Measurements from ENCODE around the gene RAB26.
"Not testable (repeated sequence)": the region's sequence is repeated elsewhere in the genome, so short reads cannot be mapped to it uniquely, and the experiment has no call there.

RAB26 gene

GRCh38 chr16:2147981-2148671, at the start of gene RAB26:
RAB26 (plus strand) TSS chr16:2148625; CDS start chr16:2148784, 159 bp downstream.
- DNase-seq: peak; percentile 99

- not testable (repeated sequence) for DNase-seq
These were observed 46.8 kb upstream of the RAB26 start for GRCh38 chr16:2101581-2101980.

DNA sequence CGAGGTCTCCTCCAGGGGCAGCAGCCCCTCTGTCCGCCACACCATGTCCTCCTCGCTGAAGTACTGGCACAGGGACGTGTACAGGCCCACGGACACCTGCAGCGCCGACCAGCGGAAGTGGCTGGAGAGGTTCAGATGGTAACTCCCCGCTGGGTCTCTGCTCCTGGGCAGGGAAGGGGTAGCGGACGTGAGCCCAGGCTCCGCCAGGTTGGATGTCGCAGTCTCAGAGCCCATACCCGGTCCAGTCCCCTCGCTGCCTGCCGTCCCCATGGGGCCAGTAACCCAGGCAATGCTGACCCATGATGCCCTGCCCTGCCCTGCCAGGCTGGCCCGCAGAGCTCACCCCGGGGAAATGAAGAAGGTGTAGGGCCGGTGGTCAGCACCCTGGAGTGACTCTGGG, 46.0 kb upstream of the RAB26 start:
- no peak for DNase-seq

DNA sequence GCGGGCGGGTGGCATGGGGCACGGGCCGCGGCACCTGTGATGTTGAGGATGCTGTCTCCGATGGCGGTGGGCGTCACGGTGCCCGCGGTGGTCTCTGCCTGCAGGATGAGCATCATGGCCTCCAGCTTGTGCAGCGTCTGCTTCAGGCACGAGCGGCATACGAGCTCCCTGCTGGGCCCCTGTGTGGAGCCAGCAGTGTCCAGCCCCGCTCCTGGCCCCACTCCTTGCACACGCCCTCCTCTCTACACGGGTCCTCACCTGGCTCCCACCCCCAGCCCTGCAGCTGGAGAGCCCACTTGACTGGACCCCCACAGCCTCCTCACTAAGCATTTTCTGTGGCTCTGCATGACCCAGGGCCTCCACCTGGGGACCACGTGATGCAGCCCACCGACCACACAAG, 44.0 kb upstream of the RAB26 start:
- not testable (repeated sequence) for DNase-seq

- DNase-seq: not testable (repeated sequence)
These were observed 43.1 kb upstream of the RAB26 start for GRCh38 chr16:2105291-2105690.

DNA sequence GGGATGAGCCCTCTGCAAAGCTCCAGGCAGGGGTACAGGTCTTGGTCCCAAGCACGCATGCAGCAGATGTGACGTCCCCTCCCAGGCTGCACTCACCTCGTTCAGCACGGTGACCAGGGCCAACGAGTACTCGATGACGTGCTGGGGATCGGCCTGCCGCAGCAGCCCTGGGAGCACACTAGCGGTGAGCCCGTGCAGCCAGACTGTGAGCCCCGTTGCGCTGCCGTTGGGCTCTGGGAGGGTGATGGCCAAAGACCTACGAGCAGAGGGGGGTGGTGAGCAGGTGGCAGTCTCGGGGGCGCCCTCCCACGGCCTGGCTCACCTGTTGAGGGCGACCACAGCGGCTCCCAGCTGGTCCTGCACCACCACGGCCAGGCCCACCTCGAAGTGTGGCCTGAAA, 42.7 kb upstream of the RAB26 start:
- DNase-seq: not testable (repeated sequence)

DNA sequence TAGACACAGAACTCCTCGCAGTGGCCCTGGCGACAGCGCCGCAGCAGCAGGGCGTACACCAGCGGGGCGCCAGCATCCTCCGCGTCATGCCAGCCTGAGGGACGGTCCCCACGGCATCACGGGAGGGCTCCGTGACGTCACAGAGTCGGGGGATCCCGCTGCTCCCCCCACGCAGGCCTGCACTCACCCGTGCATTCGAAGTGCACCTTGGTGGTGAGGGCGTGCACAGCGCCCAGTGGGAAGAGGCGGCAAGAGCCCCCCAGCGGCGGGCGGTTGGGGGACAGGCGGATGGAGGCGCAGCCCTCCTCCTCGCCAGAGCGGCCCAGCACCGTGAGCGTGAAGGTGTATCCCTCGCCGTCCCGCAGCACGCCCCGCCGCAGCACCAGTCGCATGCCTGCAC, 42.2 kb upstream of the RAB26 start:
- not testable (repeated sequence) for DNase-seq

DNA sequence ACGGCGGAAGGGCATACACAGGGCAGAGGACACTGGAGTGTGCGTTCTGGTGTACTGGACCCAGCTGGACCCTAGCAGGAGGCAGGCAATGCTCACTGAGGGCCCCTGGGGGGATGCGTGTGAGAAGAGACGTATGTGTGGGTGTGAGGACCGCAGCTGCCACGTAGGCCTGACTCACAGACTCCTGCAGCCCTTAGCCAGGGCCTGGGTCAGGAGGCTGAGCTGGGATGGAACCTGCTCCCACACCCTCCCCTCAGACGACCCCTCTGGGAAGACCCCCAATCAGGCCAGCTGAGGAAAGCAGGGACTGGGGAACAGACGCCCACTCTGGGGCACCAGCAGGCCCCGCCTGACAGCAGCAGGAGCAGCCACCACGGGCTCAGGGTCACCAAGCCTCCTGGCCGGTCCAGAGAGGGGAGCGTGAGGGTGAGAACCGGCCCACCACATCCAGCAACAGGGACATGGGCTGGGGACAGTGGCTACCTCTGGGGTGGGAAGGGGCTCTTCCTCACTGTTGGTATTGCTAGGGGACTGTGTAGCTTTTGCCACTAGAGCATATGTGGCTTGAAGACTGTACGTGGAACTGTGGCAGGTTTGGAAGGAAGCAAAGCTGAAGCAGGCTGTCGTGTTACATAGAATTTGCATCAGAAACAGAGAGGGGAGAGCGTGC, 41.2 kb upstream of the RAB26 start:
- DNase-seq: not testable (repeated sequence)

DNA sequence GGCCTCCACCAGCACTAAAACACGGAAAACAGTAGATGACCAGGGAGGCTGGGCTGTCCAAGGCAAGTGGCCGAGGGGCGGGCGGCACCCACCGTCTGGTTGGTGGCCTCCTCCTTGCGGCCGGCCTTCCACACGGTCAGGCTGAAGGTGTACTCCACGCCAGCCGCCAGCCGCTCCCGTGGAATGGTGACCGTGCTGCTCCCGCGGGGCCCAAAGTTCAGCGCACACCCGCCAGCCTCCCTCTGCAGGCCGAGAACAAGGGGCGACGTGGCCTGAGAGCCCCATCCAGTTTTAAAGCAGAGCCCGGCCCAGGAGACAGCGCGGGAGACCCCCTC, 40.7 kb upstream of the RAB26 start:
- not testable (repeated sequence) for DNase-seq

DNA sequence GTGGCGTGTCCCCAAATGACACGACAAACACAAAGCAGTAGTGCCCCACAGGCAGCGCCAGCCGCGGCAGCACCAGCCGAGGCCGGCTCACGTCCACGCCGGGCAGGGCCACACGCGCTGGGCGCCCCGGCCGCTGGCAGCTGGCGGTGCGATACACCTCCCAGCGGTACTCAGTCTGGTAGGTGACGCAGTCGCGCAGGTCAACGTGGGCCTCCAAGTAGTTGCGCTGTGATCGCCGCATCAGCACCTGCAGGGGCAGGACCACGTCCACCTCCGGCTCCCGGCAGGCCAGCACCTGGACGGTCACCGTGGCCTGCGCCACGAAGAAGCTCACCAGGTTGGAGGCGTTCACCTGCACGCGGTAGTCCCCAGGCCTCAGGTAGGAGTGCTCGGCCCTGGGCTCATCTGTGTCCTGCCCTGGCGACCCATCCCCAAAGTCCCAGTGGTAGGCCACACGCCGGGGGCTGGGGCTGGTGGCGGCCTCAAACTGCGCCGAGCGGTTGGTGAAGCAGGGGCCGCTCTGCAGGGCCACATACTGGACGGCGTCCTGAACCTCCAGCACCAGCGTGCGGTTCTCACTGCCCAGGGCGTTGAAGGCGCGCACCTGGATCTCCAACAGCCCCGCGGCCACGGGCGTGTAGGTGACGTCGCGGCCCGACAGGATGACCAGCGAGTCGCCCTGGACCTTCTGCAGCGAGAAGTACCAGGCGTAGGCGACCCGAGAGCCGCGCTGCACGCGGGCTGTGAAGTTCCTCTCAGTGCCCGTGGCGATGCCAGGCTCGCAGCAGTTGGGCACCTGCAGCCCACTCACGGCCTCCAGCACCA, 39.8 kb upstream of the RAB26 start:
- not testable (repeated sequence) for DNase-seq

DNA sequence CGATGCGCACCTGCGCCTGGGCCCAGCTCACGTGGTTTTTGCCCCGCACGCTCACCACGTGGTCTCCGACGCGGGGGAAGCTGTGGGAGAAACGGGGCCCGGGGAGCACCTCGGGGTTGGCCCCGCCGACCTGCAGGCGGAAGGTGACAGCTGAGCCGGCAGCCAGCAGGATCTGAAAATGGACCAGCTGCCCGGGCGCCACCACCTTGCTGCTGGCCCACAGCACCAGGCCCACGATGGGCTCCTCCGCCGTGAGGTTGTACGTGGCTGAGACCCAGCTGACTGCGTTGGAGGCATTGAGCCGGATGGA, 39.2 kb upstream of the RAB26 start:
- DNase-seq: not testable (repeated sequence)

DNA sequence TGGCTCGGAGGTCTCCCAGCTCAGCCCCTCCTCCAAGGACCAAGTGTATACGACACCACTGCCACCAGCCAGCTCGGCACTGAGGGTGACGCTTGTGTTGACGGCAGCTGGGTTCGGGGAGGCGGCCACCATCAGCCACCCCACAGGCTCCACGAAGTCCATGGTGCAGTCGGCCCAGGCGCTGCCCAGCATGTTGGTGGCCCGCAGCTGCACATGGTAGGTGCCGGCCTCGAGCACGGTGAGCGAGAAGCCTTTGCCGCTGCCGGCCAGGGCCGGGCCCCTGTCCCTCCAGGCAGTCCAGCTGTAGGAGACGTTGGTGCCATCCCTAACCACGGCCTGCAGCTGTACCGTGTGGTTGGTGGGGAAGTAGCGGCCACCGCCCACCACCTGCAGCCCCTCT, 38.6 kb upstream of the RAB26 start:
- DNase-seq: not testable (repeated sequence)

DNA sequence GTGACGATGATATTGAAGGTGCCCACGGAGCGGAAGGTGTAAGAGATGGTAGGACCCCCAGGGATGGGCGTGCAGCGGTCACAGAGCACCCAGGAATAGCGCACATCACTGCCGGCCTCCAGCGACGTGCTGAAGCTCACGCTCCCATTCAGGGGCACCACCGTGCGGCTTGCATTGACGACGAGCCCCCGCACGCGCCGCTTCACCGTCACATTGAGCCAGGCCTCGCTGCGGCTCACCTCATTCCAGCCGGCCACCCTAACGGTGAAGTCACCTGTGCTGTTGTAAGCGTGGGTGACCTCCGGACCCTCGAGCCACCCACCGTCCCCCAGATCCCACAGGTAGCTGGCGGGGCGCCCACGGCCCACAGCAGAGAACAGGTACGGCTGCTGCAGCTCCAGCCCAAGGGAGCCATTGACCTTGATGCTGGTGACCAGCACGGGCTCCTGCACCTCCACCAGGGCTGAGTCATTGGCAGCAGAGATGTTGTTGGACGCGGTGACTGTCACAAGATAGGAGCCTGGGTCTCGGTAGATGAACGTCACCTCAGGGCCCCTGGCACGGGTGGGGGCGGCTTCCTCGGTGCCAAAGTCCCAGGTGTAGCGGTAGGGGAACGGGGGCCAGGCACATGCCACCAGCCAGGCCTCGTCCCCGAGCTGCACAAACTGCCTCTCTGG, 38.0 kb upstream of the RAB26 start:
- DNase-seq: not testable (repeated sequence)

- not testable (repeated sequence) for DNase-seq
These were observed 37.4 kb upstream of the RAB26 start for GRCh38 chr16:2111009-2111353.

GRCh38 chr16:2111412-2112335, 36.8 kb upstream of the RAB26 start:
- DNase-seq: not testable (repeated sequence)

DNA sequence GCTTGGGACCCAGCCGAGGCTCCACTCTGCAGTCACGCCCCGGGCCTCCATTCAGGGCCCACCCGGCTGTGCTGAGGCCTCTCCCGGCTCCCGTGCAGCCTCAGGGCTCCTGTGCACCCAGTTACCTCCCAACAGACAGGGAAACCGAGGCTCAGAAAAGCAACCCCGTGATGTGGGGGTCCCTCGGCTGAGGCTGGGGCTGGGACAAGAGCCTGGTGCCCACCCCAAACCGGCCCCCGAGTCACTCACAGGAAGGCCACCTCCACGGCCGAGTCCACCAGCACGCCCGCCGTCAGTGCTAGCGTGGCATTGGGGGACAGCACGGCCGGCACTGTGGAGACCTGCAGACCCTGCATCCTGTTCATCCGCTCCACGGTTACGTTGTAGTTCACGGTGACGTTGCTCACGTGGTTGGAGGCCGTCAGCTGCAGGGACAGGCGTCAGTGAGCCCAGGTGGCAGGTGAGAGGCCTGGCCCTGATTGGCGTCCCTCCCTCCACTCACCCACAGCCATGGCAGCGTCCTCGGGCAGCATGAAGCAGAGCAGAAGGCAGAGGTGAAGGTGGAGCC, 35.8 kb upstream of the RAB26 start:
- not testable (repeated sequence) for DNase-seq

- DNase-seq: not testable (repeated sequence)
These were observed 34.2 kb upstream of the RAB26 start for GRCh38 chr16:2114225-2114624.

- not testable (repeated sequence) for DNase-seq
These were observed 33.4 kb upstream of the RAB26 start for GRCh38 chr16:2114885-2115590.

- no peak for DNase-seq
These were observed 32.8 kb upstream of the RAB26 start for GRCh38 chr16:2115591-2115973.

GRCh38 chr16:2116428-2116827, 32.0 kb upstream of the RAB26 start:
- DNase-seq: not testable (repeated sequence)

DNA sequence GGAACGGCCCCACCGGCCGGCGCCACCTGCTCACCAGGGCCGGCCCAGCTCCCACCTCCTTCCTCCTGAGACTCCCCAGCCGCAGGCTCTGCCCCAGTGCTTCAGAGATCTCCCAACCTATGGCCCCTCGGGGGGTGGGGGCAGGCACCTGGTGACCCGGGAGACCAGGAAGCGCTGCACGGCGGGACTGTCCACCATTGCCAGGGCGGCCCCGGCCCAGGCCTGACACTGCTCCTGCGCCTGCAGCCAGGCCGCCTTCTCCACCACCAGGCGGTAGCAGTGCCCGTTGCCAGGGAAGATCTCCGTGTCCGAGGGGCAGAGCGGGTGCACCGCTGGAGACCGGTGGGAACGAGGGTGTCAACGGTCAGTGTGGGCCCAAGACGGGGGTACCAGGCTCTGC, 31.1 kb upstream of the RAB26 start:
- not testable (repeated sequence) for DNase-seq
